K562 treated with DMSO at 1 percent for 4 hours (cell line): ENCODE measurements around the gene CCNDBP1. TPM values are rescaled to one million over a fixed set of nuclear protein-coding genes. Genes with fewer than 3 reads are reported as not detected.

Experiments
- total RNA-seq: library from RNA; unstranded; fragments of 300-600 nt; gene quantifications from 2 replicates; pipeline ENCODE4 v1.2.3, GENCODE V29; 2022; ENCODE audit not compliant: insufficient read depth

The CCNDBP1 gene
- total RNA-seq = 83.1 and 92.4 TPM in 2 replicates

GRCh38 chr15:43185157-43186002 lies at the start of gene CCNDBP1:
TSS of gene CCNDBP1 (plus strand) at chr15:43185403. CDS start at chr15:43185499, 96 bp downstream.

GRCh38 chr15:43220991-43221403 lies 35.8 kb downstream of the CCNDBP1 start, which contains the start of gene EPB42:
TSS of gene EPB42 (minus strand) at chr15:43221018. CDS start at chr15:43220825, 193 bp downstream.

Other genes with a start within 250 kb of the CCNDBP1 start
- gene UBR1, start 79.4 kb upstream of the CCNDBP1 start, total RNA-seq = 6.0 and 11.9 TPM in 2 replicates
- gene TMEM62, start 51.8 kb upstream of the CCNDBP1 start, total RNA-seq = 9.4 and 11.1 TPM in 2 replicates
- 1.0 and 1.7 TPM in 2 replicates for gene EPB42, start 35.6 kb downstream of the CCNDBP1 start, total RNA-seq
- not detected in 2 replicates for gene TGM5, start 81.5 kb downstream of the CCNDBP1 start, total RNA-seq
- not detected in 2 replicates for gene TGM7, start 116.9 kb downstream of the CCNDBP1 start, total RNA-seq
- gene LCMT2, start 145.2 kb downstream of the CCNDBP1 start, total RNA-seq = 1.7 and 1.9 TPM in 2 replicates
- gene ZSCAN29, start 185.6 kb downstream of the CCNDBP1 start, total RNA-seq = 15.7 and 22.4 TPM in 2 replicates
- 13.6 and 21.5 TPM in 2 replicates for gene TUBGCP4, start 185.7 kb downstream of the CCNDBP1 start, total RNA-seq